ENCODE results near the gene HDGFL3. TPM values are rescaled to one million over a fixed set of nuclear protein-coding genes. Genes with fewer than 3 reads are reported as not detected.

Gene HDGFL3
- total RNA-seq, 4 donors from 2014 or later, result 59.0 to 175 (median 75.4) TPM

DNA sequence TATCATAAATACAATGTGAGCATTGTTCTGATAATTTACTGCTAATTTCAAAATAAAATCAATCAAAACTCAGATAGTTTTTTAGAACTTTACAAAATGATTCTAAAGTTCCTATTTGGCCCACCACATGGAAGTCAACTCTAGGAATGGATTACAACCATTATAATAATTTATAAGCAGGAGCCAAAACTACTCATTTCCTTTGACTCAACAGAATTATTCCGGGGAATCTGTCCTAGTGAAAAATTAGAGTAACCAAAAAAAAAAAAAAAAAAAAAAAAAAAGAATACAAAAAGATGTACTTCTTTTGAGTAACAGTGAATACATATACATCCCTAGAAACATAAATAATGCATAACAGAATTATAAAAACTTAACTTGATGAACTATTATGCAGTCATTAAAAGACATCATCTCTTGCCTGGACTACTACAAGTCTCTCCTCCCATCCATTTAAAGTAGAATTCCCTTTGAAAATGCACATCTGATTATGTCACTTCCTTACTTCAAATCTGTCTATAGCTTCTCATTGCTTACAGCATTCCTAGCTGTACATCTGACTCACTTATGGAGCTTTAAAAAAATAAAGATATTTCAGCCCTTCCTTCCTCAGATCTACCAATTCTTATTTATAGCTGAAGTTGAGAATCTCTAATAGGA lies 43.4 kb downstream of the HDGFL3 start:
- H3K36me3 ChIP-seq, result no peaks in the 10 kb centered on the region
- H3K9me3 ChIP-seq, result peaks cover 0 to 33% (median 3%) of the 10 kb centered on the region in 3 donors
- H3K4me1 ChIP-seq, result no peaks in the 10 kb centered on the region
- WGBS, 2 donors (ENCODE audit: low coverage in 1 of 2), result 67% methylated on average over 1 of the region's 1 CpG; no CpG with 5 or more reads in 1 of the 2 donors
- no peak for ATAC-seq
- no peak overlapping the region for H3K4me3 ChIP-seq
- H3K27me3 ChIP-seq, result no peaks in the 10 kb centered on the region
- H3K27ac ChIP-seq, result no peak overlapping the region
- TF ChIP-seq POLR2AphosphoS5 (IDR thresholded peaks at IDR 0.05), result no peak
- no peak for TF ChIP-seq EP300 (IDR thresholded peaks at IDR 0.05)
- TF ChIP-seq, protein P1, sequence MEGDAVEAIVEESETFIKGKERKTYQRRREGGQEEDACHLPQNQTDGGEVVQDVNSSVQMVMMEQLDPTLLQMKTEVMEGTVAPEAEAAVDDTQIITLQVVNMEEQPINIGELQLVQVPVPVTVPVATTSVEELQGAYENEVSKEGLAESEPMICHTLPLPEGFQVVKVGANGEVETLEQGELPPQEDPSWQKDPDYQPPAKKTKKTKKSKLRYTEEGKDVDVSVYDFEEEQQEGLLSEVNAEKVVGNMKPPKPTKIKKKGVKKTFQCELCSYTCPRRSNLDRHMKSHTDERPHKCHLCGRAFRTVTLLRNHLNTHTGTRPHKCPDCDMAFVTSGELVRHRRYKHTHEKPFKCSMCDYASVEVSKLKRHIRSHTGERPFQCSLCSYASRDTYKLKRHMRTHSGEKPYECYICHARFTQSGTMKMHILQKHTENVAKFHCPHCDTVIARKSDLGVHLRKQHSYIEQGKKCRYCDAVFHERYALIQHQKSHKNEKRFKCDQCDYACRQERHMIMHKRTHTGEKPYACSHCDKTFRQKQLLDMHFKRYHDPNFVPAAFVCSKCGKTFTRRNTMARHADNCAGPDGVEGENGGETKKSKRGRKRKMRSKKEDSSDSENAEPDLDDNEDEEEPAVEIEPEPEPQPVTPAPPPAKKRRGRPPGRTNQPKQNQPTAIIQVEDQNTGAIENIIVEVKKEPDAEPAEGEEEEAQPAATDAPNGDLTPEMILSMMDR (IDR thresholded peaks at IDR 0.05), result no peak
- no peak for TF ChIP-seq POLR2A (IDR thresholded peaks at IDR 0.05)

DNA sequence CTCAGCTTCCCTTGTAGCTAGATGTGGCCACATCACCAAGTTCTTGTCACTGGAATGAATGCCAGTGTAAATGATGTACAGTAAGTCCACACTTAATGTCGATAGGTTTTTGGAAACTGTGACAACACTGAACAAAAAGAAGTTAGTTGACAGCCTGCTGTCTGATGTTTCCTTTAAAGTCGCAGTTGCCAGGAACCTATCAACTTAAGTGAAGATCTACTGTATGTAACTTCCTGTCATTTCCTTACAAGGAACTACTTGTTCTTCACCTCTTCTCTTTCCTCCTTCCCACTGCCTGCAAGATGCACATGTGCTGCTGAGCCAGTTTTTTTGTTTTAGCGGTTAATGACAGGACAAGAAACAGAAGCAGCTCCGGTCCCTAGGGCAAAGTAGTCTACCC lies 44.6 kb downstream of the HDGFL3 start:
- no peak overlapping the region for H3K4me3 ChIP-seq
- no peak for ATAC-seq
- no peaks in the 10 kb centered on the region for H3K36me3 ChIP-seq
- H3K9me3 ChIP-seq, result peaks cover 0 to 24% (median 3%) of the 10 kb centered on the region in 3 donors
- no peaks in the 10 kb centered on the region for H3K27me3 ChIP-seq
- WGBS, 2 donors (ENCODE audit: low coverage in 1 of 2), result 57 to 73% methylated on average over 2 to 4 of the region's 4 CpGs
- H3K4me1 ChIP-seq, result no peaks in the 10 kb centered on the region
- no peak overlapping the region for H3K27ac ChIP-seq
- TF ChIP-seq EP300 (IDR thresholded peaks at IDR 0.05), result no peak
- no peak for TF ChIP-seq POLR2A (IDR thresholded peaks at IDR 0.05)
- TF ChIP-seq, protein P1 (IDR thresholded peaks at IDR 0.05), result no peak
- TF ChIP-seq POLR2AphosphoS5 (IDR thresholded peaks at IDR 0.05), result no peak

DNA sequence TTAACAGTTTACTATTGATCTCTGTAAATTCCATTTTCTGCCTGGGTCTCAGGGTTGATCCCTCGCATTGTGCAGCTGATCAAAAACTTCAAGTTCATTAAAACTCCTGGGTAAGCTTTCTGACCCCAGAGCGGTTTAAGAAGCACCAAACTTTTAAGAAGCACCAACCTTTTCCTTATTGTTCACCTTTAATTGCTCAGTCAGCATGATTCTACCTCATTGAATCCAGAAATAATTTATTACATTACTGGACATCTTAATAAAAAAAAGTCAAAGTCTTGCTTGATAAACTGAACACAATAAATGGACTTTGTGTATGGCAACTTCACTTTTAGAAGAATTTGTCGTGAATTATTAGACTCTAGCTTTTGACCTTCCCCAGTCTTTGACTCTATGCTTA lies 46.9 kb downstream of the HDGFL3 start:
- peaks cover 0 to 7% (median 0%) of the 10 kb centered on the region in 3 donors for H3K9me3 ChIP-seq
- 98 to 100% methylated on average over 3 of the region's 3 CpGs for WGBS, 2 donors (ENCODE audit: low coverage in 1 of 2)
- H3K4me1 ChIP-seq, result no peaks in the 10 kb centered on the region
- H3K36me3 ChIP-seq, result peaks cover 0 to 18% of the 10 kb centered on the region in 2 donors
- H3K4me3 ChIP-seq, result no peak overlapping the region
- no peak for ATAC-seq
- TF ChIP-seq EP300 (IDR thresholded peaks at IDR 0.05), result no peak
- TF ChIP-seq, protein P1 (IDR thresholded peaks at IDR 0.05), result no peak
- no peak for TF ChIP-seq POLR2AphosphoS5 (IDR thresholded peaks at IDR 0.05)
- no peak for TF ChIP-seq POLR2A (IDR thresholded peaks at IDR 0.05)
- no peaks in the 10 kb centered on the region for H3K27me3 ChIP-seq
- no peak overlapping the region for H3K27ac ChIP-seq

DNA sequence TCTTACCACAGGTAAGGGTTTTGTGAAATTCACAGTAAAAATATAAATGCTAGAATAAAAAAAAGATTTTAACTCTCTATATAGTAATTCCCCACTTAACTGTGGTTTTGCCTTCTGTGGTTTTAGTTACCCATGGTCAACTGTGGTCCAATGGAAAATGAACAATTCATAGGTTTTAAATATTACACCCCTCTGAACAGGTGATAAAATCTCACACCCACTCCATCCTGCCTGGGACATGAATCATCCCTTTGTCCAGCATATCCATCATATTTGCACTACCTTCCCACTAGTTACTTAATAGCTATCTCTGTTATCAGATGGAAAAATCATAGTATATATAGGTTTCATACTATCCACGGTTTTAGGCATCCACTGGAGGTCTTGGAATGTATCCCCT lies 49.2 kb downstream of the HDGFL3 start:
- Histone ChIP-seq H3K4me3 (no peak overlapping the region), H3K9me3 (no peaks in the 10 kb centered on the region), H3K27me3 (no peaks in the 10 kb centered on the region), H3K4me1 (no peaks in the 10 kb centered on the region), H3K36me3 (peaks cover 0 to 27% of the 10 kb centered on the region in 2 donors), H3K27ac (no peak overlapping the region)
- no peak for ATAC-seq
- 69 to 83% methylated on average over 1 of the region's 1 CpG for WGBS, 2 donors (ENCODE audit: low coverage in 1 of 2)
- no peak for TF ChIP-seq POLR2AphosphoS5 (IDR thresholded peaks at IDR 0.05)
- TF ChIP-seq EP300 (IDR thresholded peaks at IDR 0.05), result no peak
- no peak for TF ChIP-seq POLR2A (IDR thresholded peaks at IDR 0.05)
- TF ChIP-seq, protein P1 (IDR thresholded peaks at IDR 0.05), result no peak

DNA sequence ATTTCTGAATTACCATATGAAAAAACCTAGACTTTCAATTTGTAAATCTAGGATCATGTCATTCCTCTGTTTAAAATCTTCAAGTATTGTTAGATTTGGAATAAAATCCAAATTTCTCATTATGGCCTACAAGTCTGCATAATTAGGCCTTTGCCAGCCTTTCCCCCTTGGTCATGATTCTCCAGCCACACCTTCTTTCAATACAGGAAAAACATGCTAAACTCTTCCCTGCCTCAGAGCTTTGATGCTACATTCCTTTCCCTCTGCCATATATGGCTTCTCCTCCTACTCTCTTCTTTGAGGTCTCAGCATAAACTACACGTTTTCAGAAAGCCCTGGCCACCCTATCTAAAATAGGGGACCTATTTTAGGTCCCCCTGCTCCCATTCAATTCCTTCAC lies 51.7 kb downstream of the HDGFL3 start:
- no peak overlapping the region for H3K27ac ChIP-seq
- H3K4me3 ChIP-seq, result no peak overlapping the region
- ATAC-seq, result no peak
- no peaks in the 10 kb centered on the region for H3K4me1 ChIP-seq
- no peak for TF ChIP-seq POLR2AphosphoS5 (IDR thresholded peaks at IDR 0.05)
- no peak for TF ChIP-seq EP300 (IDR thresholded peaks at IDR 0.05)
- TF ChIP-seq, protein P1 (IDR thresholded peaks at IDR 0.05), result no peak
- TF ChIP-seq POLR2A (IDR thresholded peaks at IDR 0.05), result no peak
- no peaks in the 10 kb centered on the region for H3K9me3 ChIP-seq
- no peaks in the 10 kb centered on the region for H3K27me3 ChIP-seq
- H3K36me3 ChIP-seq, result peaks cover 4 to 41% of the 10 kb centered on the region in 2 donors
- 27 to 50% methylated on average over 1 of the region's 1 CpG for WGBS, 2 donors (ENCODE audit: low coverage in 1 of 2)
